ENCODE data around the gene RAB3B. TPM values are rescaled to one million over a fixed set of nuclear protein-coding genes. Genes with fewer than 3 reads are reported as not detected.
A peak's percentile ranks its signal among the peaks of the same experiment; 100 is the strongest.
"Not testable (repeated sequence)": the region's sequence is repeated elsewhere in the genome, so short reads cannot be mapped to it uniquely, and the experiment has no call there.

The RAB3B gene
- total RNA-seq, 2 experiments from 2014 or later, result 0.10 to 0.12 TPM

- DNase-seq, result no peak
- Mint-ChIP-seq H3K27me3 (ENCODE audit: low read depth) (peaks cover 17% of the 10 kb centered on the region), H3K36me3 (ENCODE audit: low read depth) (no peaks in the 10 kb centered on the region), H3K9me3 (no peaks in the 10 kb centered on the region), H3K27ac (no peak overlapping the region), H3K4me3 (no peak overlapping the region), H3K4me1 (ENCODE audit: low read depth) (peaks cover 2% of the 10 kb centered on the region)
- CTCF ChIA-PET, result no interaction called here
- intact Hi-C loops (cut with micrococcal nuclease), result no loop called here
These were observed 89.3 kb downstream of the RAB3B start for GRCh38 chr1:51901151-51901550.

DNA sequence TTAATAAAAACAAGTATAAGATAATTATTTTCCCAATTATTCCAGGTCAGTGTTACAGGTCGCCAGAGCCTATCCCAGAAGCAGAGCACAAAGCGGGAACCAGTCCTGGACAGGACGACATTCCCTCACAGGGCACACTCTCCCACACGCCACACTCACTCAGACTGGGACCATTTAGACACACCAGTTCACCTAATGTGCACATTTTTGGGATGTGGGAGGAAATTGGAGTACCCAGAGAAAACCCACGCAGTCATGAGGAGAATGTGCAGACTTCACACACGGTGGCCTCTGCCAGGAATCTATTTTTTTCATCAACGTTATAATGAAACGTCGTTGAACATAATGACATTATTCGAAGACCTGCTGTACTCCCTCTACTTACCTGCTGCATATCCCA lies 91.5 kb downstream of the RAB3B start:
- intact Hi-C loops (cut with micrococcal nuclease), result loop anchor here (5.0 kb wide), 2 partner anchors 398 to 788 kb away; no protein-coding TSS in a partner anchor
- no peak overlapping the region for H3K27ac Mint-ChIP-seq
- H3K36me3 Mint-ChIP-seq (ENCODE audit: low read depth), result no peaks in the 10 kb centered on the region
- peaks cover 25% of the 10 kb centered on the region for H3K27me3 Mint-ChIP-seq (ENCODE audit: low read depth)
- CTCF ChIA-PET, result interaction anchor here (1.6 to 1.9 kb wide), 2 partner anchors 19 to 112 kb away, joined by 5 to 7 read pairs; no protein-coding TSS in a partner anchor
- no peak overlapping the region for H3K4me3 Mint-ChIP-seq
- no peak for DNase-seq
- H3K9me3 Mint-ChIP-seq, result no peaks in the 10 kb centered on the region
- H3K4me1 Mint-ChIP-seq (ENCODE audit: low read depth), result peaks cover 2% of the 10 kb centered on the region

- intact Hi-C loops (cut with micrococcal nuclease), result loop anchor here (5.0 kb wide), 2 partner anchors 399 to 789 kb away; no protein-coding TSS in a partner anchor
- Mint-ChIP-seq H3K9me3 (no peaks in the 10 kb centered on the region), H3K4me1 (ENCODE audit: low read depth) (peaks cover 2% of the 10 kb centered on the region), H3K27me3 (ENCODE audit: low read depth) (peaks cover 25% of the 10 kb centered on the region), H3K4me3 (no peak overlapping the region), H3K27ac (no peak overlapping the region), H3K36me3 (ENCODE audit: low read depth) (no peaks in the 10 kb centered on the region)
- no peak for DNase-seq
- CTCF ChIA-PET, result interaction anchor here (0.7 to 2.4 kb wide), 9 partner anchors 9 to 113 kb away, joined by 3 to 12 read pairs (median 4); no protein-coding TSS in a partner anchor
These were observed 92.3 kb downstream of the RAB3B start for GRCh38 chr1:51898090-51898734.

GRCh38 chr1:51897699-51898031 lies 92.8 kb downstream of the RAB3B start:
- peaks cover 2% of the 10 kb centered on the region for H3K4me1 Mint-ChIP-seq (ENCODE audit: low read depth)
- no peak overlapping the region for H3K4me3 Mint-ChIP-seq
- no peak for DNase-seq
- intact Hi-C loops (cut with micrococcal nuclease), result loop anchor here (1.0 to 5.0 kb wide), 4 partner anchors 27 to 790 kb away; no protein-coding TSS in a partner anchor
- no peaks in the 10 kb centered on the region for H3K9me3 Mint-ChIP-seq
- H3K27me3 Mint-ChIP-seq (ENCODE audit: low read depth), result peaks cover 25% of the 10 kb centered on the region
- CTCF ChIA-PET, result interaction anchor here (0.7 to 2.5 kb wide), 13 partner anchors 9 to 1117 kb away, joined by 3 to 12 read pairs (median 4); no protein-coding TSS in a partner anchor
- H3K27ac Mint-ChIP-seq, result no peak overlapping the region
- H3K36me3 Mint-ChIP-seq (ENCODE audit: low read depth), result no peaks in the 10 kb centered on the region

DNA sequence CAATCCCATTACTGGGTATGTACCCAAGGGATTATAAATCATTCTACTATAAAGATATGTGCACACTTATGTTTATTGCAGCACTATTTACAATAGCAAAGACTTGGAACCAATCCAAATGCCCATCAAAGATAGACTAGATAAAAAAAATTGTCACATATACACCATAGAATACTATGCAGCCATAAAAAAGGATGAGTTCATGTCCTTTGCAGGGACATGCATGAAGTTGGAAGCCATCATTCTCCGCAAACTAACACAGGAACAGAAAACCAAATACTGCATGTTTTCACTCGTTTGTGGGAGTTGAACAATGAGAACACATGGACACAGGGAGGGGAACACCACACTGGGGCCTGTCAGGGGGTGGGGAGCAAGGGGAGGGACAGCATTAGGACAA lies 95.8 kb downstream of the RAB3B start:
- CTCF ChIA-PET, result interaction anchor here (0.7 kb wide), 1 partner anchor 275 kb away, joined by 3 read pairs; no protein-coding TSS in a partner anchor
- DNase-seq; H3K27ac Mint-ChIP-seq; H3K9me3 Mint-ChIP-seq; H3K4me1 Mint-ChIP-seq (ENCODE audit: low read depth); H3K4me3 Mint-ChIP-seq; H3K36me3 Mint-ChIP-seq (ENCODE audit: low read depth): not testable (repeated sequence)
- intact Hi-C loops (cut with micrococcal nuclease), result loop anchor here (5.0 kb wide), 2 partner anchors 403 to 793 kb away; no protein-coding TSS in a partner anchor
- H3K27me3 Mint-ChIP-seq (ENCODE audit: low read depth), result peaks cover 35% of the 10 kb centered on the region

GRCh38 chr1:51878616-51879336 lies 111.7 kb downstream of the RAB3B start, which contains the start of gene NRDC:
Gene NRDC, minus strand, starts transcription at chr1:51878727. Its CDS starts 112 bp downstream, at chr1:51878615.
- peaks cover 2% of the 10 kb centered on the region for H3K27me3 Mint-ChIP-seq (ENCODE audit: low read depth)
- CTCF ChIA-PET, result interaction anchor here (0.5 kb wide), 1 partner anchor 221 kb away, joined by 3 read pairs; no protein-coding TSS in a partner anchor
- peak; percentile 100 for DNase-seq
- H3K4me3 Mint-ChIP-seq, result no peak within 1 kb of the TSS
- no peak within 1 kb of the TSS for H3K27ac Mint-ChIP-seq
- peaks cover 9% of the 10 kb centered on the region for H3K36me3 Mint-ChIP-seq (ENCODE audit: low read depth)
- no peaks in the 10 kb centered on the region for H3K9me3 Mint-ChIP-seq
- peaks cover 26% of the 10 kb centered on the region for H3K4me1 Mint-ChIP-seq (ENCODE audit: low read depth)
- intact Hi-C loops (cut with micrococcal nuclease), result loop anchor here (1.0 to 5.0 kb wide), 13 partner anchors 9 to 911 kb away; partner anchors contain the start of genes BTF3L4, EPS15, ORC1 and OSBPL9

DNA sequence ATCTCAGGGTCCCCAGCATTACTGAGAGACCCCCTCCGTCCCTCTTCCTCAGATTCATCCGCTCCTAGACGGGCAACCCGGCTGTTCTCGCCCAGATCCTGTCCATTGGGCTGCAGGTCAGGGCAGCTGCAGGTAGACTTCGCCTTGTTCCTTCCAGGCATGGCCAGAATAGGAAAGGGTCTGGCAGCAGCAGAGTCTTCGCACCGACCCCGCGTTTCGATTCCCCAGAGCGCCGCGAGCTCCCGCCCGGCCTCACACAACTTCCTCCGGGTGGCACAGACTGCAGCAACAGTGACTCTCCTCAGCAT lies 112.2 kb downstream of the RAB3B start:
- CTCF ChIA-PET, result interaction anchor here (0.5 kb wide), 1 partner anchor 220 kb away, joined by 3 read pairs; no protein-coding TSS in a partner anchor
- Mint-ChIP-seq H3K36me3 (ENCODE audit: low read depth) (peaks cover 10% of the 10 kb centered on the region), H3K27me3 (ENCODE audit: low read depth) (peaks cover 2% of the 10 kb centered on the region), H3K9me3 (no peaks in the 10 kb centered on the region), H3K4me3 (no peak overlapping the region), H3K4me1 (ENCODE audit: low read depth) (peaks cover 27% of the 10 kb centered on the region), H3K27ac (no peak overlapping the region)
- no peak for DNase-seq
- intact Hi-C loops (cut with micrococcal nuclease), result loop anchor here (1.0 to 5.0 kb wide), 12 partner anchors 9 to 911 kb away; partner anchors contain the start of genes BTF3L4, EPS15, ORC1 and OSBPL9

DNA sequence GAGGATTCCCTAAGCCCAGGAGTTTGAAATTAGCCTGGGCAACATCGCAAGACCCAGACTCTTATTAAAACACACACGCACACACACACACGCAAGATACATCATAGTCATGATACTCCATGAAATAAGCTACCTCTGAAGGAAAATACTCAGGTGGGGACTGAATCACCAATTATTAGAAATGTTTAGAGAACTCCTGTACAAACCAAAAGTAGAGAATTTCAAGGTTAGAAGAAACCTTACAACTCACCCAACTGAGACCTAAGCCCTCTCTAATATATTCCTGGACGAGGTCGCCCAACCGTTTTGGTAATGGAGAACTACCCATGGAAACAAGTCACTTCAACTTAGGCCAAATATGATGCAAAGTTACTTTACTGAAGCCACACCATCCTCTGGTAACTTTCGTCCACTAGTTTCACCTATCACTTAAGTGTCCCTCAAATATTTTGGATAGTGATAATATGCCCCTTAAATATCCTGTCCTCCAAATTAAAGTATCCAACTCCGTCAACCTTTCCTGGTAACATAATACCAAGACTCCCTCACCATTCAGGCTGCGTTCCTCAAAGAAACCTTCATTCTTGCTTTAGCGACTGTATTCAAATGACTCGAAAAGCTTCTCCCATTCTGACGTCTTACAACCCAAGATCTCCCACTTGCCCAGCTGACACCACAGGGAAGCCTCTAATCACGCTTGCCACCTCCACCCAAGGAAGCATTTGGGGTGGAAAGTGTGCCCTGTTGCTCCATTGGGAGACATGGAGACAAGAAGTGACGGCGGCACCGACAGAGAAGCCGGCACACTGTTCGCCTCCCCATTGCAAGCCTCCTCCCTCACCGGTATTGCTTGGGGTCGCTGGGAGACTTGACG lies 112.8 kb downstream of the RAB3B start:
- Mint-ChIP-seq H3K4me1 (ENCODE audit: low read depth) (peaks cover 32% of the 10 kb centered on the region), H3K4me3 (no peak overlapping the region), H3K27me3 (ENCODE audit: low read depth) (no peaks in the 10 kb centered on the region), H3K9me3 (no peaks in the 10 kb centered on the region), H3K27ac (peak overlapping the region; percentile 38), H3K36me3 (ENCODE audit: low read depth) (peaks cover 13% of the 10 kb centered on the region)
- CTCF ChIA-PET, result no interaction called here
- DNase-seq, result peak; percentile 41
- intact Hi-C loops (cut with micrococcal nuclease), result loop anchor here (1.0 to 5.0 kb wide), 12 partner anchors 8 to 910 kb away; partner anchors contain the start of genes BTF3L4, EPS15, ORC1 and OSBPL9

DNA sequence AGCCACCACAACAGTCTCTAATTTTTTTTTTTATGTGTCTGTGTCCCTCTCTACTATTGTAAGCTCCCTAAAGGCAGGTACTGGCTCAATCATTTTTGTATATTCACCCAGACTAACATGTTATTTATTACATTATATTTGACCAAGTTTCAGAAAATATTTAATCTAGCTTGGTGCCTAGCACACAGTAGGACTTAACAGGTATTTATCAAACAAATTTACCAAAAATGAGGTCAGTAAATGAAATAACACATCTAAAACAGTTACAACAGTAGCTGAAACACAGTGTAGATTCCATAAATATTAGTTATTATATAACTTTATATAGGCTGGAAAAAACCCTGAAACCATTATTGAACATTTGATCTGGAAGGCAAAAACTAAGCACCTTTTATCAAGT lies 114.7 kb downstream of the RAB3B start:
- DNase-seq, result no peak
- H3K36me3 Mint-ChIP-seq (ENCODE audit: low read depth), result peaks cover 20% of the 10 kb centered on the region
- intact Hi-C loops (cut with micrococcal nuclease), result loop anchor here (5.0 kb wide), 2 partner anchors 34 to 909 kb away; no protein-coding TSS in a partner anchor
- CTCF ChIA-PET, result no interaction called here
- no peaks in the 10 kb centered on the region for H3K27me3 Mint-ChIP-seq (ENCODE audit: low read depth)
- no peaks in the 10 kb centered on the region for H3K9me3 Mint-ChIP-seq
- H3K4me1 Mint-ChIP-seq (ENCODE audit: low read depth), result peaks cover 50% of the 10 kb centered on the region
- H3K4me3 Mint-ChIP-seq, result peak overlapping the region; percentile 41
- no peak overlapping the region for H3K27ac Mint-ChIP-seq

GRCh38 chr1:51875291-51875772 lies 115.2 kb downstream of the RAB3B start:
- DNase-seq, result no peak
- H3K9me3 Mint-ChIP-seq, result no peaks in the 10 kb centered on the region
- H3K27me3 Mint-ChIP-seq (ENCODE audit: low read depth), result no peaks in the 10 kb centered on the region
- peaks cover 20% of the 10 kb centered on the region for H3K36me3 Mint-ChIP-seq (ENCODE audit: low read depth)
- CTCF ChIA-PET, result no interaction called here
- intact Hi-C loops (cut with micrococcal nuclease), result loop anchor here (5.0 kb wide), 2 partner anchors 33 to 908 kb away; no protein-coding TSS in a partner anchor
- H3K27ac Mint-ChIP-seq, result no peak overlapping the region
- peaks cover 53% of the 10 kb centered on the region for H3K4me1 Mint-ChIP-seq (ENCODE audit: low read depth)
- H3K4me3 Mint-ChIP-seq, result peak overlapping the region; percentile 38

- H3K9me3 Mint-ChIP-seq; H3K27ac Mint-ChIP-seq; DNase-seq; H3K4me3 Mint-ChIP-seq; intact Hi-C loops (cut with micrococcal nuclease); H3K27me3 Mint-ChIP-seq (ENCODE audit: low read depth): not testable (repeated sequence)
- H3K36me3 Mint-ChIP-seq (ENCODE audit: low read depth), result peaks cover 21% of the 10 kb centered on the region
- H3K4me1 Mint-ChIP-seq (ENCODE audit: low read depth), result peaks cover 61% of the 10 kb centered on the region
- CTCF ChIA-PET, result interaction anchor here (0.6 kb wide), 1 partner anchor 24 kb away, joined by 3 read pairs; no protein-coding TSS in a partner anchor
These were observed 117.2 kb downstream of the RAB3B start for GRCh38 chr1:51873270-51873669.
